Keratinocyte (primary cell): ENCODE results near the gene TWIST2. TPM values are rescaled to one million over a fixed set of nuclear protein-coding genes. Genes with fewer than 3 reads are reported as not detected.

Experiments
- DNase-seq: peaks from one replicate; pipeline ENCODE4 v3.0.0-alpha.2; 2011; ENCODE audit warnings: low read depth, missing footprints, low spot score
- FAIRE-seq: peaks from 2 replicates; lab custom pipeline; 2011; peaks lifted over from hg19 to GRCh38; lab: Jason Lieb, UNC
- H2AFZ ChIP-seq: 2 replicates; pipeline ENCODE4 v1.6.0; 2012; ENCODE audit warnings: low read length, control low read depth, inconsistent platforms; ENCODE audit not compliant: control insufficient read depth
- H3K27ac ChIP-seq: 2 replicates; pipeline ENCODE4 v1.5.1; 2011; ENCODE audit warnings: low read length; ENCODE audit not compliant: control insufficient read depth, insufficient read depth
- H3K27me3 ChIP-seq: 3 replicates; pipeline ENCODE4 v1.6.0; 2011; ENCODE audit warnings: low read length; ENCODE audit not compliant: control insufficient read depth, insufficient read depth; ENCODE audit errors: extremely low read depth
- H3K36me3 ChIP-seq, 2 experiments: 2 replicates in 1 of 2; 3 replicates in 1 of 2; pipeline ENCODE4 v1.5.1; 2011; ENCODE audit warnings: low read length in 2 of 2, mild to moderate bottlenecking in 1 of 2; ENCODE audit not compliant: control insufficient read depth in 2 of 2, insufficient read depth in 2 of 2; ENCODE audit errors: extremely low read depth in 1 of 2
- H3K4me1 ChIP-seq: 3 replicates; pipeline ENCODE4 v1.5.1; 2011; ENCODE audit warnings: low read length; ENCODE audit not compliant: control insufficient read depth, insufficient read depth; ENCODE audit errors: extremely low read depth
- H3K4me2 ChIP-seq: 3 replicates; pipeline ENCODE4 v1.6.0; 2011; ENCODE audit warnings: low read depth, low read length; ENCODE audit not compliant: control insufficient read depth, insufficient read depth; ENCODE audit errors: extremely low read depth
- H3K4me3 ChIP-seq, 3 experiments: fragments of 200-600 bp in 1 of 3; sonication (generic) in 1 of 3; 2 replicates in 2 of 3; 3 replicates in 1 of 3; pipeline ENCODE4 v1.5.1; 2011 to 2016; ENCODE audit warnings: low read length in 3 of 3, mild to moderate bottlenecking in 3 of 3, control low read depth in 2 of 3, inconsistent platforms in 1 of 3, low read depth in 1 of 3, mixed read lengths in 1 of 3, mixed run types in 1 of 3, moderate library complexity in 1 of 3; ENCODE audit not compliant: control insufficient read depth in 2 of 3, insufficient read depth in 2 of 3; ENCODE audit errors: extremely low read depth in 1 of 3
- H3K79me2 ChIP-seq: 2 replicates; pipeline ENCODE4 v1.6.0; 2012; ENCODE audit warnings: low read length; ENCODE audit not compliant: control insufficient read depth, insufficient read depth
- H3K9ac ChIP-seq: 3 replicates; pipeline ENCODE4 v1.6.0; 2011; ENCODE audit warnings: low read length; ENCODE audit not compliant: control insufficient read depth, insufficient read depth; ENCODE audit errors: extremely low read depth
- H3K9me1 ChIP-seq: 3 replicates; pipeline ENCODE4 v1.6.0; 2011; ENCODE audit warnings: low read length; ENCODE audit not compliant: control insufficient read depth, insufficient read depth; ENCODE audit errors: extremely low read depth
- H3K9me3 ChIP-seq: 2 replicates; pipeline ENCODE4 v1.5.1; 2012; ENCODE audit warnings: low read depth, low read length; ENCODE audit not compliant: control insufficient read depth
- H4K20me1 ChIP-seq: 3 replicates; pipeline ENCODE4 v1.6.0; 2011; ENCODE audit warnings: low read length; ENCODE audit not compliant: control insufficient read depth, insufficient read depth; ENCODE audit errors: extremely low read depth
- CTCF ChIP-seq, 3 experiments: IDR thresholded peaks in 1 of 3; conservative IDR thresholded peaks in 1 of 3; optimal IDR thresholded peaks in 1 of 3; 2 replicates in 2 of 3; 3 replicates in 1 of 3; pipeline versions ENCODE3 to v1.5.1; 2011; ENCODE audit warnings: low read length in 3 of 3, mild to moderate bottlenecking in 3 of 3, moderate library complexity in 2 of 3, control low read depth in 1 of 3, inconsistent platforms in 1 of 3; ENCODE audit not compliant: insufficient read depth in 2 of 3; ENCODE audit errors: extremely low read depth in 1 of 3
- EZH2 ChIP-seq: IDR thresholded peaks from one replicate; pipeline ENCODE4 v1.6.1; 2012; ENCODE audit warnings: inconsistent platforms, mild to moderate bottlenecking, low read length, moderate library complexity
- dilution Hi-C: fragments of 300-500 bp; cut with MboI; formaldehyde crosslinking; loops from one replicate; pipeline ENCODE4 v1.7.0; 2020; ENCODE audit warnings: low sequenced_read_pairs; ENCODE audit not compliant: extremely low pct_ligation_motif_present
- polyA plus RNA-seq, 5 experiments: library from polyadenylated mRNA; depleted of rRNA in 3 of 5; stranded (reverse) in 3 of 5; stranded (forward) in 1 of 5; unstranded in 1 of 5; fragments of >200 nt; gene quantifications; 1 replicate in 1 of 5; 2 replicates in 3 of 5; 3 replicates in 1 of 5; pipeline versions ENCODE4 v1.2.1 to v1.2.3, GENCODE V29; 2011 to 2012; ENCODE audit warnings: missing spikeins in 2 of 5, low read depth in 1 of 5, low replicate concordance in 1 of 5

Gene TWIST2
- polyA plus RNA-seq, 1 donor (not counting 4 experiments of a cell fraction or from before 2014, with no cell fraction given): 5.5 TPM

- no peaks in the 10 kb centered on the region for H4K20me1 ChIP-seq
- H3K9me3 ChIP-seq: no peaks in the 10 kb centered on the region
- no peak overlapping the region for H2AFZ ChIP-seq
- H3K79me2 ChIP-seq: peaks cover 5% of the 10 kb centered on the region
- H3K9ac ChIP-seq: no peak overlapping the region
- H3K4me1 ChIP-seq: peaks cover 3% of the 10 kb centered on the region
- TF ChIP-seq EZH2 (peak; percentile 59), CTCF (optimal IDR thresholded peaks at IDR 0.05 in 1 of 3, IDR thresholded peaks at IDR 0.05 in 1 of 3, conservative IDR thresholded peaks at IDR 0.05 in 1 of 3; ENCODE audit: extremely low read depth in 1 of 3, insufficient read depth in 2 of 3, low read length in 3 of 3) (no peak)
- dilution Hi-C loops: no loop called here
- H3K36me3 ChIP-seq: no peaks in the 10 kb centered on the region
- FAIRE-seq (no peak), DNase-seq (no peak)
- H3K9me1 ChIP-seq: no peaks in the 10 kb centered on the region
- H3K27me3 ChIP-seq: peaks cover 60% of the 10 kb centered on the region
- no peak overlapping the region for H3K4me3 ChIP-seq
- no peak overlapping the region for H3K27ac ChIP-seq
- H3K4me2 ChIP-seq: no peak overlapping the region
These were observed 1.6 kb upstream of the TWIST2 start for GRCh38 chr2:238846378-238846627.

- Histone ChIP-seq H4K20me1 (no peaks in the 10 kb centered on the region), H3K4me3 (peak overlapping the region in 1 of 3 experiments; percentile 46), H3K9me3 (no peaks in the 10 kb centered on the region), H3K9me1 (no peaks in the 10 kb centered on the region), H3K4me2 (peak overlapping the region; percentile 62), H3K79me2 (peaks cover 5% of the 10 kb centered on the region), H3K27ac (no peak overlapping the region), H3K36me3 (no peaks in the 10 kb centered on the region), H3K27me3 (peaks cover 60% of the 10 kb centered on the region), H2AFZ (no peak overlapping the region), H3K9ac (no peak overlapping the region), H3K4me1 (peaks cover under 1% of the 10 kb centered on the region)
- DNase-seq (no peak), FAIRE-seq (no peak)
- TF ChIP-seq EZH2: peak; percentile 86
- no peak for TF ChIP-seq CTCF (optimal IDR thresholded peaks at IDR 0.05 in 1 of 3, IDR thresholded peaks at IDR 0.05 in 1 of 3, conservative IDR thresholded peaks at IDR 0.05 in 1 of 3; ENCODE audit: extremely low read depth in 1 of 3, insufficient read depth in 2 of 3, low read length in 3 of 3)
- dilution Hi-C loops: no loop called here
These were observed 1.1 kb upstream of the TWIST2 start for GRCh38 chr2:238846628-238847418.
